ENCODE data around the gene ENOX1.

The ENOX1 gene

GRCh38 chr13:43742911-43743310 is 43.9 kb downstream of the ENOX1 start:
- no peak for TF ChIP-seq CSRNP3 (CRISPR knock-in tag; IDR thresholded peaks at IDR 0.05)
- no peak for TF ChIP-seq ZNF565 (CRISPR knock-in tag; conservative IDR thresholded peaks at IDR 0.05; ENCODE audit: low read depth)
- no peak for TF ChIP-seq POU6F1 (CRISPR knock-in tag; IDR thresholded peaks at IDR 0.05; ENCODE audit: borderline replicate concordance, low read depth)
- no peak for TF ChIP-seq BACH2 (CRISPR knock-in tag; IDR thresholded peaks at IDR 0.05; ENCODE audit: borderline replicate concordance)
- TF ChIP-seq CSDC2 (CRISPR knock-in tag; IDR thresholded peaks at IDR 0.05), result no peak
- no peak for TF ChIP-seq ZNF70 (CRISPR knock-in tag; IDR thresholded peaks at IDR 0.05)
- no peak for TF ChIP-seq ARNTL (CRISPR knock-in tag; IDR thresholded peaks at IDR 0.05; ENCODE audit: borderline replicate concordance, low read depth)
- TF ChIP-seq PPARA (CRISPR knock-in tag; IDR thresholded peaks at IDR 0.05; ENCODE audit: borderline replicate concordance), result no peak
- no peak for TF ChIP-seq GLIS3 (CRISPR knock-in tag; IDR thresholded peaks at IDR 0.05)
- TF ChIP-seq OSR1 (CRISPR knock-in tag; IDR thresholded peaks at IDR 0.05), result no peak
- TF ChIP-seq ISL1 (CRISPR knock-in tag; IDR thresholded peaks at IDR 0.05), result no peak
- no peak for TF ChIP-seq TSHZ2 (CRISPR knock-in tag; IDR thresholded peaks at IDR 0.05)
- TF ChIP-seq CREB5 (CRISPR knock-in tag; IDR thresholded peaks at IDR 0.05; ENCODE audit: low read depth), result no peak
- no peak for ATAC-seq

- no peak for TF ChIP-seq RARB (CRISPR knock-in tag; IDR thresholded peaks at IDR 0.05)
- no peak for TF ChIP-seq ESRRG (CRISPR knock-in tag; IDR thresholded peaks at IDR 0.05)
- no peak for TF ChIP-seq CSDC2 (CRISPR knock-in tag; IDR thresholded peaks at IDR 0.05)
- no peak for TF ChIP-seq BACH2 (CRISPR knock-in tag; IDR thresholded peaks at IDR 0.05; ENCODE audit: borderline replicate concordance)
- no peak for TF ChIP-seq GLIS3 (CRISPR knock-in tag; IDR thresholded peaks at IDR 0.05)
- no peak for TF ChIP-seq ZC3H10 (CRISPR knock-in tag; IDR thresholded peaks at IDR 0.05)
- no peak for TF ChIP-seq PPARA (CRISPR knock-in tag; IDR thresholded peaks at IDR 0.05; ENCODE audit: borderline replicate concordance)
- TF ChIP-seq TSHZ2 (CRISPR knock-in tag; IDR thresholded peaks at IDR 0.05), result no peak
- no peak for TF ChIP-seq ZFP30 (CRISPR knock-in tag; IDR thresholded peaks at IDR 0.05)
- no peak for TF ChIP-seq ZNF70 (CRISPR knock-in tag; IDR thresholded peaks at IDR 0.05)
- TF ChIP-seq CSRNP3 (CRISPR knock-in tag; IDR thresholded peaks at IDR 0.05), result no peak
- no peak for TF ChIP-seq ARNTL (CRISPR knock-in tag; IDR thresholded peaks at IDR 0.05; ENCODE audit: borderline replicate concordance, low read depth)
- TF ChIP-seq TCF4 (CRISPR knock-in tag; IDR thresholded peaks at IDR 0.05; ENCODE audit: borderline replicate concordance), result no peak
- ATAC-seq, result no peak
Measured at GRCh38 chr13:43737392-43737923, 49.3 kb downstream of the ENOX1 start.
